A204.1 (cell line): Measurements from ENCODE around the gene KRTAP24-1.

Source experiments
- FAIRE-seq: peaks from 2 replicates; lab custom pipeline; 2012; peaks lifted over from hg19 to GRCh38; lab: Jason Lieb, UNC

KRTAP24-1 gene

GRCh38 chr21:30282850-30283249, at the start of gene KRTAP24-1:
Gene KRTAP24-1 (minus strand): TSS chr21:30282950. CDS start chr21:30282932, 18 bp downstream.
- no peak for FAIRE-seq

- no peak for FAIRE-seq
Measured at GRCh38 chr21:30329203-30329875, 46.6 kb upstream of the KRTAP24-1 start.

- no peak for FAIRE-seq
Measured at GRCh38 chr21:30326390-30326789, 43.6 kb upstream of the KRTAP24-1 start.

GRCh38 chr21:30320215-30320614, 37.5 kb upstream of the KRTAP24-1 start, which contains the start of gene KRTAP26-1:
Gene KRTAP26-1 (minus strand): TSS chr21:30320315. CDS start chr21:30320035, 280 bp downstream.
- FAIRE-seq = no peak

- no peak for FAIRE-seq
Measured at GRCh38 chr21:30315701-30316100, 33.0 kb upstream of the KRTAP24-1 start.

- no peak for FAIRE-seq
Measured at GRCh38 chr21:30306884-30307283, 24.1 kb upstream of the KRTAP24-1 start.

GRCh38 chr21:30305136-30305535, 22.4 kb upstream of the KRTAP24-1 start:
- no peak for FAIRE-seq

GRCh38 chr21:30289215-30289614, 6.5 kb upstream of the KRTAP24-1 start, which contains the start of gene KRTAP25-1:
Gene KRTAP25-1 (minus strand): TSS chr21:30289514. CDS start chr21:30289490, 24 bp downstream.
- FAIRE-seq = no peak

GRCh38 chr21:30271611-30272010, 11.1 kb downstream of the KRTAP24-1 start:
- no peak for FAIRE-seq

- FAIRE-seq = no peak
Measured at GRCh38 chr21:30271156-30271555, 11.6 kb downstream of the KRTAP24-1 start.

GRCh38 chr21:30269803-30270530, 12.8 kb downstream of the KRTAP24-1 start:
- FAIRE-seq = no peak

- FAIRE-seq = no peak
Measured at GRCh38 chr21:30268608-30269197, 14.0 kb downstream of the KRTAP24-1 start.

- no peak for FAIRE-seq
Measured at GRCh38 chr21:30257773-30258172, 25.0 kb downstream of the KRTAP24-1 start.

GRCh38 chr21:30256100-30256499, 26.6 kb downstream of the KRTAP24-1 start:
- no peak for FAIRE-seq

- no peak for FAIRE-seq
Measured at GRCh38 chr21:30255679-30256078, 27.1 kb downstream of the KRTAP24-1 start.

- FAIRE-seq = no peak
Measured at GRCh38 chr21:30251781-30252180, 31.0 kb downstream of the KRTAP24-1 start.

- FAIRE-seq = no peak
Measured at GRCh38 chr21:30249936-30250335, 32.8 kb downstream of the KRTAP24-1 start.

GRCh38 chr21:30248844-30249243, 33.9 kb downstream of the KRTAP24-1 start:
- FAIRE-seq = no peak

- FAIRE-seq = no peak
Measured at GRCh38 chr21:30245061-30245460, 37.7 kb downstream of the KRTAP24-1 start.

GRCh38 chr21:30243691-30244090, 39.1 kb downstream of the KRTAP24-1 start:
- no peak for FAIRE-seq

GRCh38 chr21:30240661-30241060, 42.1 kb downstream of the KRTAP24-1 start:
- FAIRE-seq = no peak

- FAIRE-seq = no peak
Measured at GRCh38 chr21:30238168-30238567, 44.6 kb downstream of the KRTAP24-1 start.

GRCh38 chr21:30234643-30235042, 48.1 kb downstream of the KRTAP24-1 start:
- no peak for FAIRE-seq
